ENCODE data around the gene SYNE1.

GRCh38 chr6:152206072-152206818 lies 430.9 kb downstream of the SYNE1 start:
- TF ChIP-seq CTCF (IDR thresholded peaks at IDR 0.05) = peak in 3 of 6 experiments; percentile 13 to 32 (median 16)
- TF ChIP-seq POLR2A (IDR thresholded peaks at IDR 0.05) = no peak
- no peak for TF ChIP-seq POLR2AphosphoS5 (IDR thresholded peaks at IDR 0.05)
- no peak for TF ChIP-seq EP300 (IDR thresholded peaks at IDR 0.05)

Data from upper lobe of left lung (tissue), 4 donors.